Stimulated activated naive CD8-positive, alpha-beta T cell treated with anti-CD3 and anti-CD28 coated beads, Interleukin-15, amount 100 ng/mL, for 72 hours (primary cell): ENCODE measurements around the gene CSNK1G1.
A peak's percentile ranks its signal among the peaks of the same experiment; 100 is the strongest.
"Not testable (repeated sequence)": the region's sequence is repeated elsewhere in the genome, so short reads cannot be mapped to it uniquely, and the experiment has no call there.

Source experiments
- ATAC-seq: fragments of 150-1000 bp; cut with Tn5 transposase; 2 replicates; pipeline ENCODE4 v1.10.0; 2021; ENCODE audit warnings: mild to moderate bottlenecking, moderate library complexity
- DNase-seq, 2 donors: peaks; one replicate each; pipeline ENCODE4 v3.0.0; 2021 to 2022
- H3K27ac Mint-ChIP-seq, 2 donors: one replicate each; pipeline ENCODE4 v1.8.0; 2022; ENCODE audit warnings: mild to moderate bottlenecking in 2 of 2, mixed read lengths in 2 of 2, moderate library complexity in 2 of 2
- H3K27me3 Mint-ChIP-seq: one replicate; pipeline ENCODE4 v1.8.0; 2022; ENCODE audit warnings: mixed read lengths
- H3K4me1 Mint-ChIP-seq: one replicate; pipeline ENCODE4 v1.8.0; 2022; ENCODE audit warnings: mild to moderate bottlenecking, mixed read lengths
- H3K4me3 Mint-ChIP-seq, 2 donors: one replicate each; pipeline ENCODE4 v1.8.0; 2022; ENCODE audit warnings: mild to moderate bottlenecking in 2 of 2, mixed read lengths in 2 of 2, moderate library complexity in 1 of 2
- H3K9me3 Mint-ChIP-seq, 2 donors: one replicate each; pipeline ENCODE4 v1.8.0; 2022; ENCODE audit warnings: mixed read lengths in 2 of 2

The CSNK1G1 gene

GRCh38 chr15:64138331-64138941 lies 217.5 kb downstream of the CSNK1G1 start:
- no peaks in the 10 kb centered on the region for H3K9me3 Mint-ChIP-seq
- H3K27me3 Mint-ChIP-seq: no peaks in the 10 kb centered on the region
- DNase-seq: no peak
- H3K4me3 Mint-ChIP-seq: no peak overlapping the region
- H3K4me1 Mint-ChIP-seq: peaks cover 5% of the 10 kb centered on the region
- peak overlapping the region in 1 of 2 donors; percentile 46 for H3K27ac Mint-ChIP-seq
- no peak for ATAC-seq

GRCh38 chr15:64137226-64137833 lies 218.6 kb downstream of the CSNK1G1 start:
- no peak overlapping the region for H3K4me3 Mint-ChIP-seq
- no peak for DNase-seq
- no peak overlapping the region for H3K27ac Mint-ChIP-seq
- ATAC-seq: no peak
- no peaks in the 10 kb centered on the region for H3K9me3 Mint-ChIP-seq
- no peaks in the 10 kb centered on the region for H3K27me3 Mint-ChIP-seq
- H3K4me1 Mint-ChIP-seq: peaks cover 5% of the 10 kb centered on the region

- Mint-ChIP-seq H3K9me3 (no peaks in the 10 kb centered on the region), H3K27ac (peak overlapping the region in 1 of 2 donors; percentile 22), H3K27me3 (no peaks in the 10 kb centered on the region), H3K4me1 (peaks cover under 1% of the 10 kb centered on the region), H3K4me3 (no peak overlapping the region)
- ATAC-seq: no peak
- no peak for DNase-seq
These were observed 219.6 kb downstream of the CSNK1G1 start for GRCh38 chr15:64136347-64136746.

- Mint-ChIP-seq H3K27ac (peak overlapping the region in 1 of 2 donors; percentile 67), H3K4me1 (no peaks in the 10 kb centered on the region), H3K27me3 (no peaks in the 10 kb centered on the region), H3K9me3 (no peaks in the 10 kb centered on the region), H3K4me3 (no peak overlapping the region)
- DNase-seq: no peak
- no peak for ATAC-seq
These were observed 221.6 kb downstream of the CSNK1G1 start for GRCh38 chr15:64134345-64134829.

GRCh38 chr15:64133623-64134344 lies 222.2 kb downstream of the CSNK1G1 start:
- no peaks in the 10 kb centered on the region for H3K9me3 Mint-ChIP-seq
- ATAC-seq: no peak
- H3K27me3 Mint-ChIP-seq: no peaks in the 10 kb centered on the region
- no peak overlapping the region for H3K4me3 Mint-ChIP-seq
- H3K4me1 Mint-ChIP-seq: no peaks in the 10 kb centered on the region
- no peak for DNase-seq
- no peak overlapping the region for H3K27ac Mint-ChIP-seq

GRCh38 chr15:64132217-64132616 lies 223.8 kb downstream of the CSNK1G1 start:
- ATAC-seq (no peak), DNase-seq (no peak)
- no peaks in the 10 kb centered on the region for H3K9me3 Mint-ChIP-seq
- H3K27me3 Mint-ChIP-seq: no peaks in the 10 kb centered on the region
- H3K4me3 Mint-ChIP-seq: no peak overlapping the region
- peak overlapping the region in 1 of 2 donors; percentile 88 for H3K27ac Mint-ChIP-seq
- H3K4me1 Mint-ChIP-seq: no peaks in the 10 kb centered on the region

GRCh38 chr15:64131547-64131946 lies 224.4 kb downstream of the CSNK1G1 start:
- Mint-ChIP-seq H3K27me3 (no peaks in the 10 kb centered on the region), H3K4me1 (no peaks in the 10 kb centered on the region), H3K9me3 (no peaks in the 10 kb centered on the region), H3K4me3 (no peak overlapping the region), H3K27ac (peak overlapping the region in 1 of 2 donors; percentile 75)
- DNase-seq (no peak), ATAC-seq (no peak)

GRCh38 chr15:64130159-64130558 lies 225.8 kb downstream of the CSNK1G1 start:
- no peaks in the 10 kb centered on the region for H3K27me3 Mint-ChIP-seq
- H3K27ac Mint-ChIP-seq: no peak overlapping the region
- no peaks in the 10 kb centered on the region for H3K4me1 Mint-ChIP-seq
- DNase-seq (no peak), ATAC-seq (no peak)
- H3K9me3 Mint-ChIP-seq: no peaks in the 10 kb centered on the region
- H3K4me3 Mint-ChIP-seq: no peak overlapping the region

- Mint-ChIP-seq H3K4me1 (no peaks in the 10 kb centered on the region), H3K27ac (peak overlapping the region in 1 of 2 donors; percentile 62), H3K9me3 (no peaks in the 10 kb centered on the region), H3K4me3 (no peak overlapping the region), H3K27me3 (no peaks in the 10 kb centered on the region)
- DNase-seq (no peak), ATAC-seq (no peak)
These were observed 228.3 kb downstream of the CSNK1G1 start for GRCh38 chr15:64127521-64128270.

- H3K9me3 Mint-ChIP-seq: no peaks in the 10 kb centered on the region
- no peak overlapping the region for H3K4me3 Mint-ChIP-seq
- ATAC-seq (no peak), DNase-seq (no peak)
- H3K27ac Mint-ChIP-seq: no peak overlapping the region
- no peaks in the 10 kb centered on the region for H3K27me3 Mint-ChIP-seq
- H3K4me1 Mint-ChIP-seq: no peaks in the 10 kb centered on the region
These were observed 230.0 kb downstream of the CSNK1G1 start for GRCh38 chr15:64125978-64126377.

- DNase-seq (no peak), ATAC-seq (no peak)
- Mint-ChIP-seq H3K9me3 (no peaks in the 10 kb centered on the region), H3K4me1 (no peaks in the 10 kb centered on the region), H3K27me3 (no peaks in the 10 kb centered on the region), H3K4me3 (no peak overlapping the region), H3K27ac (no peak overlapping the region)
These were observed 233.0 kb downstream of the CSNK1G1 start for GRCh38 chr15:64122936-64123351.

GRCh38 chr15:64122444-64122843 lies 233.5 kb downstream of the CSNK1G1 start:
- Mint-ChIP-seq H3K4me3 (no peak overlapping the region), H3K27me3 (no peaks in the 10 kb centered on the region), H3K27ac (no peak overlapping the region), H3K9me3 (no peaks in the 10 kb centered on the region), H3K4me1 (no peaks in the 10 kb centered on the region)
- ATAC-seq (no peak), DNase-seq (no peak)

GRCh38 chr15:64121614-64122013 lies 234.4 kb downstream of the CSNK1G1 start:
- Mint-ChIP-seq H3K27ac (no peak overlapping the region), H3K27me3 (no peaks in the 10 kb centered on the region), H3K9me3 (no peaks in the 10 kb centered on the region), H3K4me3 (no peak overlapping the region), H3K4me1 (no peaks in the 10 kb centered on the region)
- no peak for DNase-seq
- ATAC-seq: no peak

GRCh38 chr15:64120322-64120721 lies 235.7 kb downstream of the CSNK1G1 start:
- H3K4me3 Mint-ChIP-seq, ATAC-seq, H3K9me3 Mint-ChIP-seq, H3K27me3 Mint-ChIP-seq, DNase-seq, H3K4me1 Mint-ChIP-seq: not testable (repeated sequence)
- H3K27ac Mint-ChIP-seq: peak overlapping the region in 1 of 2 donors; percentile 78

GRCh38 chr15:64117759-64118487 lies 238.1 kb downstream of the CSNK1G1 start:
- Mint-ChIP-seq H3K27ac (peak overlapping the region in 1 of 2 donors; percentile 91), H3K4me3 (no peak overlapping the region), H3K9me3 (no peaks in the 10 kb centered on the region), H3K4me1 (no peaks in the 10 kb centered on the region), H3K27me3 (no peaks in the 10 kb centered on the region)
- no peak for ATAC-seq
- no peak for DNase-seq
